GM15510 (cell line): Measurements from ENCODE around the gene COA1.

Experiments
- POLR2A ChIP-seq: IDR thresholded peaks from 3 replicates; pipeline ENCODE4 v1.6.1; 2011; ENCODE audit warnings: borderline replicate concordance; ENCODE audit not compliant: insufficient read length; ENCODE audit errors: extremely low read depth

COA1 gene

GRCh38 chr7:43612599-43613589 lies 116.4 kb downstream of the COA1 start:
- TF ChIP-seq POLR2A = no peak

DNA sequence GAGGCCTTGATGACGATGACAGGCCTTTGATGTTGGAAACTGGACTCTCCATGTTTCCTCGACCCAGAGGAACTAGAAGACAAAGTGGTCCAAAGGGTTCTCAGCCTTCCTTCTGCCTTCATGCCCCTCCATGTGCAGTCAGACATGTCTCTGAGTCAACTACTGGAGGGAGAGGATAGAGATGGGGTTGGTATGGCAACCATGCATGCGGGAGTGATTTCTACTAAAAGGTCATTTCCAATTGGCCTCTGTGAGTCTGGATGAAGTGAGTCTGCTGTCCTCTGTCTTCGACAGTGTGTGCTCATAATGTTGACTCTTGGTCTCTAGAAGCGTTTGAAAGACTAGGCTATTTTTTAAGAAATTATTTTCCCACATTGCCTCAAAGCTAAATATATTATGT lies 117.2 kb downstream of the COA1 start:
- no peak for TF ChIP-seq POLR2A

DNA sequence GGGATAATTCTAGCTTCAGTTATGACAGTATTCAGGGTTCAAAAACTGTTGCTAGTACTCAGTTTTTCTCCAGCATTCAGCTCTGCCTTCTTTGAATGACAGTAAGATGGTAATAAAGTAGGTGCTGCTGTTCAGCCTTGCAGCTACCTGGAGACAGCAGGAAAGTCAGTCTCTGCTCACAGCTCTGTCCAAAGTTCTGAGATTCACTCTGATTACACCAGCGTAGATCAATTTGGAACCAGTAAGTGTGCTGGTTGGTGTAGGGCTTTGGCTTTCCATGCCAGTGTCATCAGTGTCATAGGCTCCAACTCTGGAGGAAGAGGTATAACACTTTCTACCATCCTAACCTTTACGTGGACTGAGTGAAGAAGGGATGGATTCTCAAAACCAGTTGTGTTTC lies 120.2 kb downstream of the COA1 start:
- TF ChIP-seq POLR2A = no peak

DNA sequence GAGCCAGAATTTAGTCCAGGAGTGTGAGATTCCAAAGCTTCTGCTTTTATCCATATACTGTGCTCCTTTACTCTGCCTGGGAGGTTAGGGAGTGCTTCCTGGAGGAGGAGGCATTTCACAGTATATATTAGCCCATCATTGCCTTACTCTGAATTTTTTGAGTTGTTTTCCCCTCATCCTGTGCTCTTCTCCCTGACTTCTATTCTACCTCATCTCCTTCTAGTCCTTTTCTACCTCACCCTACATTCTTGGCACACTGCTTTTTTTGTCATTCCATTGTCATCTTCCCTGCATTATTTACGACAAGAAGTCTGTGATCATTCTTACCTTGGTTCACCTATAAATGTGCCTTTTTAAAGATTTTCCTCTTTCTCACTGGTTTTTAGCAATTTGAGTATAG lies 125.1 kb downstream of the COA1 start:
- no peak for TF ChIP-seq POLR2A

GRCh38 chr7:43602256-43602655 lies 127.1 kb downstream of the COA1 start:
- TF ChIP-seq POLR2A = no peak

GRCh38 chr7:43600056-43600455 lies 129.3 kb downstream of the COA1 start:
- no peak for TF ChIP-seq POLR2A

DNA sequence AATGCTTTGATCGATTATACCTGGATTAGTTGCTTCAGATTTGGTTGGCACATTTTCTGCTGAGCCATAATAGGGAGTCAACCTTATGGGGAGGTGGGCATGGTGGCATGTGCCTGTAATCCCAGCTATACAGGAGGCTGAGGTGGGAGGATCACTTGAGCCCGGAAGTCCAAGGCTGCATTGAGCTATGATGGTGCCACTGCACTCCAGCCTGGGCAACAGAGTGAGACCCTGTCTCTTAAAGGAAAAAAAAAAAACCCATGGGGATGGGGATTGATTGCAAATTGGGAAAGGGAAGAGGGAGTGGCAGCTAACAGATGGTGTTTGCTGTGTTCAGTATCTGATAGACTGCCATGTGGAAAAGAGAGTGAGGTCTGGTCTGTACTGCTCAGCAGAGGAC lies 135.3 kb downstream of the COA1 start:
- no peak for TF ChIP-seq POLR2A

GRCh38 chr7:43593010-43593409 lies 136.3 kb downstream of the COA1 start:
- no peak for TF ChIP-seq POLR2A

GRCh38 chr7:43592326-43592725 lies 137.0 kb downstream of the COA1 start:
- no peak for TF ChIP-seq POLR2A

DNA sequence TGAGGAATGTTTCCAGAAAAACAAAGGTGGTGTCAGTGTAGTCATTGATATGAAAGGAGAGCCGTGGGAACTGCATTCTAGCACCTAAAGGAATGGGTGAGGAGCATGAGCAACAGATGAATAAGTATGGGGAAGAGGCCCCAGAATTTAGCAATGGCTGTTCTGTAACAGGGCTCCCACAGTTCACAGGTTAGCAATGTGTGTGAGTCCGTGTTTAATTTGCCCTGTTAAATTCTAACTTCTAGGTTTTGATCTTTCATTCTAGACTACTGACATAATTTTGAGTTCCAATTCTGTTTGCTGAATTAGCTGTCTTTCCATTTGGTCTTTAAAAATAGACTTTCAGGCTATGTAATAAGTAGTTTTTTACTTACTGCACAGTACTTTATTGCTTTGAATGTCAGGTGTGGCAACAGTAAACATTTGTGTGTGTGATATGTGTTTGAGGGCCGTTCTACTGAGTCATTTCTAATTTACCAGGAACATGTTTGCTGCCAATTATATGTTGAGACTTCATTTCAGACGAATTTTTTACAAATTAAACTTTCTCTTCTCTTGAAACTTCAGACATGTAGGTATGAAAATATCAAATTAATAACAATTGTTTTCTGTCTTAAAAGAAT lies 137.7 kb downstream of the COA1 start:
- no peak for TF ChIP-seq POLR2A

- no peak for TF ChIP-seq POLR2A
Observed at GRCh38 chr7:43590862-43591557, 138.3 kb downstream of the COA1 start.

DNA sequence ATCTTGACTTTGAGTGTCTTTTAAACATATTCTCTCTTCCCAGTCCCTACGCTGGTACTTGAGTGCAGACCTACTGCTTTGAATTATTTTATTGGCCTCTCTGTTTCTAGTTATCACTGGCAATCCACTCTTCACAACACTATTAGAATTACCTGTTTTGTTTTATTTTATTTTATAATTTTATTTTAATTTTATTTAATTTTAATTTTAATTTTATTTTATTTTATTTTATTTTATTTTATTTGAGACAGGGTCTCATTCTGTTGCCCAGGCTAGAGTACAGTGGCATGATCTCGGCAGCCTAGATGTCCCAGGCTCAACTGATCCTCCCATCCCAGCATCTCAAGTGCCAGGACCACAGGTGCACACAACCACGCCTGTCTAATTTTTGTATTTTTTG lies 139.6 kb downstream of the COA1 start:
- no peak for TF ChIP-seq POLR2A
